ENCODE results near the gene RPUSD1. TPM values are rescaled to one million over a fixed set of nuclear protein-coding genes. Genes with fewer than 3 reads are reported as not detected.

Gene RPUSD1
- total and polyA plus RNA-seq, 2 donors (not counting 3 experiments of a cell fraction or from before 2014, with no cell fraction given): 46.2 to 55.8 TPM

GRCh38 chr16:794091-794822 lies 6.1 kb upstream of the RPUSD1 start:
- peaks cover 6% of the 10 kb centered on the region for H3K79me2 ChIP-seq (ENCODE audit: control insufficient read depth, insufficient read depth, low read length)
- CTCF ChIA-PET: no interaction called here
- intact Hi-C loops (cut with micrococcal nuclease): no loop called here
- no TSS peak for BruUV-seq (replicated peaks)
- H3K27me3 ChIP-seq (ENCODE audit: control insufficient read depth in 2 of 2, insufficient read depth in 2 of 2, low read length in 2 of 2): no peaks in the 10 kb centered on the region
- dilution Hi-C loops (cut with MboI; ENCODE audit: extremely low pct_ligation_motif_present, low sequenced_read_pairs): no loop called here
- no peak overlapping the region for H3K9ac ChIP-seq (replicated peaks; ENCODE audit: extremely low read depth, insufficient read depth, low read length)
- H3K4me2 ChIP-seq (ENCODE audit: insufficient read depth, low read length): no peak overlapping the region
- TF ChIP-seq FOS (IDR thresholded peaks at IDR 0.05; ENCODE audit: borderline replicate concordance, insufficient read depth, low read length) (no peak), GATA2 (IDR thresholded peaks at IDR 0.05; ENCODE audit: insufficient read depth, insufficient read length, low read depth, low read length) (no peak)
- POLR2A ChIA-PET: no interaction called here
- H3K9me1 ChIP-seq (replicated peaks; ENCODE audit: control insufficient read depth, extremely low read depth, insufficient read depth, low read length): no peaks in the 10 kb centered on the region
- no peaks in the 10 kb centered on the region for H3K36me3 ChIP-seq (ENCODE audit: control insufficient read depth in 2 of 2, extremely low read depth in 1 of 2, insufficient read depth in 2 of 2, low read length in 2 of 2)
- H4K20me1 ChIP-seq (replicated peaks; ENCODE audit: control insufficient read depth, extremely low read depth, insufficient read depth, low read length): no peaks in the 10 kb centered on the region
- no peaks in the 10 kb centered on the region for H3K9me3 ChIP-seq (replicated peaks; ENCODE audit: control insufficient read depth, insufficient read depth, low read length)
- FAIRE-seq (no peak), DNase-seq (ENCODE audit: low read depth, low spot score) (no peak)
- no peak overlapping the region for H3K27ac ChIP-seq (ENCODE audit: insufficient read depth, low read depth, low read length)
- no peak overlapping the region for H2AFZ ChIP-seq (ENCODE audit: low read depth, low read length)
- peaks cover under 1% of the 10 kb centered on the region for H3K4me1 ChIP-seq (ENCODE audit: control insufficient read depth, extremely low read depth, insufficient read depth, low read length)
- H3K4me3 ChIP-seq (replicated peaks in 1 of 3; ENCODE audit: insufficient read depth in 1 of 3, low read depth in 1 of 3, low read length in 3 of 3): no peak overlapping the region

- Histone ChIP-seq H3K4me2 (ENCODE audit: insufficient read depth, low read length) (no peak overlapping the region), H3K36me3 (ENCODE audit: control insufficient read depth in 2 of 2, extremely low read depth in 1 of 2, insufficient read depth in 2 of 2, low read length in 2 of 2) (no peaks in the 10 kb centered on the region), H4K20me1 (replicated peaks; ENCODE audit: control insufficient read depth, extremely low read depth, insufficient read depth, low read length) (no peaks in the 10 kb centered on the region), H3K79me2 (ENCODE audit: control insufficient read depth, insufficient read depth, low read length) (peaks cover 11% of the 10 kb centered on the region), H2AFZ (ENCODE audit: low read depth, low read length) (no peak overlapping the region), H3K27ac (ENCODE audit: insufficient read depth, low read depth, low read length) (no peak overlapping the region), H3K9ac (replicated peaks; ENCODE audit: extremely low read depth, insufficient read depth, low read length) (no peak overlapping the region), H3K9me1 (replicated peaks; ENCODE audit: control insufficient read depth, extremely low read depth, insufficient read depth, low read length) (no peaks in the 10 kb centered on the region), H3K27me3 (ENCODE audit: control insufficient read depth in 2 of 2, insufficient read depth in 2 of 2, low read length in 2 of 2) (no peaks in the 10 kb centered on the region), H3K4me3 (replicated peaks in 1 of 3; ENCODE audit: insufficient read depth in 1 of 3, low read depth in 1 of 3, low read length in 3 of 3) (no peak overlapping the region), H3K4me1 (ENCODE audit: control insufficient read depth, extremely low read depth, insufficient read depth, low read length) (peaks cover 5% of the 10 kb centered on the region), H3K9me3 (replicated peaks; ENCODE audit: control insufficient read depth, insufficient read depth, low read length) (no peaks in the 10 kb centered on the region)
- TF ChIP-seq MYC (IDR thresholded peaks at IDR 0.05; ENCODE audit: low read depth, low read length): no peak
- TF ChIP-seq MAX (IDR thresholded peaks at IDR 0.05; ENCODE audit: insufficient read depth, insufficient read length): no peak
- TF ChIP-seq FOS (IDR thresholded peaks at IDR 0.05; ENCODE audit: borderline replicate concordance, insufficient read depth, low read length): no peak
- TF ChIP-seq EZH2 (IDR thresholded peaks at IDR 0.05; ENCODE audit: borderline replicate concordance, low read depth, low read length, severe bottlenecking): no peak
- no peak for TF ChIP-seq POLR2A (IDR thresholded peaks at IDR 0.05; ENCODE audit: low read depth, low read length)
- no peak for TF ChIP-seq POLR2AphosphoS5 (IDR thresholded peaks at IDR 0.05; ENCODE audit: insufficient read depth, low read depth, low read length)
- TF ChIP-seq JUN (IDR thresholded peaks at IDR 0.05; ENCODE audit: borderline replicate concordance, insufficient read depth, insufficient read length, low read depth): no peak
- TF ChIP-seq GATA2 (IDR thresholded peaks at IDR 0.05; ENCODE audit: insufficient read depth, insufficient read length, low read depth, low read length): no peak
- no peak for TF ChIP-seq CTCF (IDR thresholded peaks at IDR 0.05; ENCODE audit: extremely low read depth in 1 of 2, insufficient read depth in 1 of 2, low read depth in 1 of 2, low read length in 2 of 2)
- CTCF ChIA-PET: no interaction called here
- DNase-seq (ENCODE audit: low read depth, low spot score) (no peak), FAIRE-seq (no peak)
- dilution Hi-C loops (cut with MboI; ENCODE audit: extremely low pct_ligation_motif_present, low sequenced_read_pairs): no loop called here
- intact Hi-C loops (cut with micrococcal nuclease): no loop called here
- POLR2A ChIA-PET: no interaction called here
- BruUV-seq (replicated peaks): no TSS peak
These were observed 5.2 kb upstream of the RPUSD1 start for GRCh38 chr16:793414-793813.
